GM21447 (cell line): ENCODE measurements around the gene TOP1.

ENCODE experiments used
- ATAC-seq: cut with Tn5 transposase; IDR thresholded peaks from one replicate; pipeline ENCODE4 v1.9.1; 2021; ENCODE audit not compliant: unreplicated experiment

The TOP1 gene

GRCh38 chr20:41054070-41054846 lies 25.6 kb downstream of the TOP1 start:
- ATAC-seq = no peak

GRCh38 chr20:41054847-41055230 lies 26.2 kb downstream of the TOP1 start:
- no peak for ATAC-seq

- no peak for ATAC-seq
These were observed 27.1 kb downstream of the TOP1 start for GRCh38 chr20:41055679-41056078.

GRCh38 chr20:41057999-41058673 lies 29.5 kb downstream of the TOP1 start:
- no peak for ATAC-seq

GRCh38 chr20:41058674-41059635 lies 30.3 kb downstream of the TOP1 start:
- ATAC-seq = no peak

GRCh38 chr20:41061155-41061554 lies 32.5 kb downstream of the TOP1 start:
- no peak for ATAC-seq

- ATAC-seq = no peak
These were observed 34.8 kb downstream of the TOP1 start for GRCh38 chr20:41063442-41063841.

GRCh38 chr20:41064377-41064776 lies 35.8 kb downstream of the TOP1 start:
- ATAC-seq = peak; percentile 83

- ATAC-seq = no peak
These were observed 37.1 kb downstream of the TOP1 start for GRCh38 chr20:41065716-41066115.

- ATAC-seq = no peak
These were observed 40.2 kb downstream of the TOP1 start for GRCh38 chr20:41068806-41069205.

- ATAC-seq = no peak
These were observed 43.7 kb downstream of the TOP1 start for GRCh38 chr20:41072190-41072863.

- no peak for ATAC-seq
These were observed 44.3 kb downstream of the TOP1 start for GRCh38 chr20:41072915-41073314.

GRCh38 chr20:41074441-41074840 lies 45.8 kb downstream of the TOP1 start:
- no peak for ATAC-seq

- ATAC-seq = no peak
These were observed 48.2 kb downstream of the TOP1 start for GRCh38 chr20:41076776-41077175.

GRCh38 chr20:41078329-41078728 lies 49.7 kb downstream of the TOP1 start:
- no peak for ATAC-seq

GRCh38 chr20:41079066-41079465 lies 50.4 kb downstream of the TOP1 start:
- no peak for ATAC-seq

GRCh38 chr20:41080866-41081265 lies 52.2 kb downstream of the TOP1 start:
- no peak for ATAC-seq

GRCh38 chr20:41081276-41081814 lies 52.7 kb downstream of the TOP1 start:
- no peak for ATAC-seq

- no peak for ATAC-seq
These were observed 53.7 kb downstream of the TOP1 start for GRCh38 chr20:41082306-41082705.

- no peak for ATAC-seq
These were observed 57.0 kb downstream of the TOP1 start for GRCh38 chr20:41085606-41086005.
